ENCODE measurements around the gene JAK1.
"Not testable (repeated sequence)": the region's sequence is repeated elsewhere in the genome, so short reads cannot be mapped to it uniquely, and the experiment has no call there.

JAK1 gene

DNA sequence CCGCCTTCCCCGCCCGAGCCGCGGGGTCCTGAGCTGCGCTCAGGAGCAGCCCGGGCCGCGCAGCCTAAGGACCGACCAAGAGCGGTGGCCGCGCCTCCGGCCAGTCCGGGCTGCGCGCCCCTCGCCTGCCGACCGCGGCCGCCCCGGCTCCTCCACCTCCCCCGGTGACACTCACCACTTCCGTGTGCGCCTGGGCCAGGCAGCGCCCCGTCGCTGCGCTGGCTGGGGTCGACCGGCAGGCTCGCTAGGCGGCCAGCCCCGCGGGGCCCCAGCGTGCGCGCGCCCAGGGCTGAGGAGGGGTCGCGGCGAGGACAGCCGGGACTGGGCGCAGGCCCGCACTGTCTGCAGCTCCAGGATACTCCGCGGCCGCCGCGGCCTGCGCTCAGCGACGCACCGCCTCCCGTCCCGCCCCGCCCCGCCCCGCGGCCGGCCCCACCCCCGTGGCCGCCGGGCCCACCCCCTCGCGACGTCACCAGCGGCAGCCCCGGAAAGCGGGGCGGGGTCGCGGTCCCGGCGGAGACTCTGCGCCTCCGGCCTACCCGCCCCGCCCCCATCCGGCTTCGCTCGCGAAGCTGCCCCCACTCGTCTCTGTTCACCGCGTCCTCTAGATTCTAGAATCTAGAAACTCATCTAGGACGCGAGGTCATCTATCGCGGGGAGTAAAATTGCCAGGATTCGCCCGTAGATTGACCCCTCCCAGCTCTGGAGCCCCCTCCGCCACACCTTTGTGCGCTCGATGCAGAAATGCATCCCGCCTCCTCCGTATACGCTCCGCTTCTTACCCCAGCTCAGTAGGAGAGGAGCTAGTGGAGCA is at the start of gene JAK1:
Gene JAK1, minus strand, starts transcription at position 392 of the 814 bp plus-strand sequence. CDS start 80,285 bp downstream, outside the sequence.
- peak; percentile 89 for DNase-seq

DNA sequence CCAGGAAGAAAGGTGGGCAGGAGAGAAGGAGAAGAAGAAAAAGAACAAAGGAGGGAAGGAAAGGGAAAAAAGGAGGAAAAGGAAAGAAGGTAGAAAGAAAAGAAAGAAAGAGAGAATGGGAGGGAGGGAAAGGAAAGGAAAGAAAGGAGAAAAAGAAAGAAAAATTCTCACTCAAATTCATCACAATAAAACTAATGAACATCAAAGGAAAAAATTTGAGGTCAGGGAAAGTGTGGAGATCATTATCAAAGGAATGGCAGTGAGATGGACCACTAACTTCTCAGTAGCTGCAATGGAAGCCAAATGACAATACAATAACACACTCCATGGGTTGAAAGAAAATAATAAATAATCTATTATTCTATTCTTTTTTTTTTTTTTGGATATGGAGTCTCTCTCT is 48.0 kb upstream of the JAK1 start:
- DNase-seq = no peak

DNA sequence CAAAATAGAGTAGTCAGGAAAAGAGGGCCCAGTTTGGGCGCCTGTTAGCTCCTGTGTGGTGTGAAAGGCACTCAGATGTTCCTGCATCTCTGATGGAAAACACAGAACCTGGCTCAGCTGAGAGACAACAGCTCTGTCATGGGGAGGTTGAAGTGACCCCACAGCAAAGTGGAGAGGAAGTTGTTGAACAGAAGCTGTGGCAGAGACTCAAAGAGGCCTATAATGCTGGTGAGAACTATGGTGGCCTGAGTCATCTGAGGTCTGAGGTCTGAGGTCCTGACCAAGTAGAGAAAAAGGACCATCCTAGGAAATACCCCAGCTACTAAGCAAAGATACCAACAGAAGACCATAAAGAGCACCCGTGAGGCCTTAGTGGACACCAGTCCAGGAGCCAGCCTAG is 45.6 kb upstream of the JAK1 start:
- no peak for DNase-seq

DNA sequence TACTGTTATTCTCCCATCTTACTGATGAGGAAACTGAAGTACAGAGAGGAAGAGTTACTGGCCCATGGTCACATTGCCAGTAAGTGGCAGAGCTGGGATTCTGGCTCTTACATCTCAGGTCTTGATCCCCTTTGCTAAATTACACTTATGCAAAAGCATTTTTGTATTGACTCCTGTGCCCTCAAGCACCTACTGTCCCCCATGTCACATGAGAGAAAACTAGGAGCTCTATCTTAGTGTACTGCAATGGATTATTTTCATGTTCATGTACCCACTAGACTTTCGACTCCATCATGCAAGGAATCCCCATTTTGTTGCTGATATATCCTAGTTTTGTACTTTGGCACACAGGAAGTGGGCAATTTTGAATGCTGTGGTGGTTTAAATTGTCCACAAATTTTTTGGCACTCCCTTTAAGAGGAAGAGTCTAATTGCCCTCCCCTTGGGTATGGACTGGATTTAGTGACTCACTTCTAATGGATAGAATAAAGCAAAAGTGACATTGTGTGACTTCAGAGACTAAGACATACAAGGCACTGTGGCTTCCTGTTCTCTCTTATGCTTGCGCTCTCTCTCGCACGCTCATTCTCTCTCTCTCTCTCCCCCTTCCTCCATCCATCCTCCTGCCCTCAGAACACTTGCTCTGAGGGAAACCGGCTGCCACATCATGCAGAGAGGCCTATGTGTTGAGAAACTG is 43.5 kb upstream of the JAK1 start:
- no peak for DNase-seq

DNA sequence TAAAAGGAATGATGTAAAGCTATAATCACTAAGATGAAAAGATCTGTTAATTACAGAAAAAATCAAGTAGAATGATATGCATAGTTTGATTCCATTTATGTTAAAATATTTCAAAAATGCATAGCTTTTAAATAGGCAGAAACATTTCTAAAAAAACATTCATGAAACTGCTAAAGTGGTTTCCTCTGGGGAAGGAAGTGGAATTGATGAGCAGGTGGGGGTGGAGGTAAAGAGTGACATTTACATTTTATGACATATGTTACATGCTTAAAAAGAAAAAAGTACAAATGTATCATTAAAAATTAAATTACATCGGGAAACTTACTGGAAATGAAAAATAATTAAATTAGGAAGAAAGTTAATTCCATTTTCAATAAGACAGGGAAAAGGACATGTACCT is 42.8 kb upstream of the JAK1 start:
- DNase-seq = no peak

DNA sequence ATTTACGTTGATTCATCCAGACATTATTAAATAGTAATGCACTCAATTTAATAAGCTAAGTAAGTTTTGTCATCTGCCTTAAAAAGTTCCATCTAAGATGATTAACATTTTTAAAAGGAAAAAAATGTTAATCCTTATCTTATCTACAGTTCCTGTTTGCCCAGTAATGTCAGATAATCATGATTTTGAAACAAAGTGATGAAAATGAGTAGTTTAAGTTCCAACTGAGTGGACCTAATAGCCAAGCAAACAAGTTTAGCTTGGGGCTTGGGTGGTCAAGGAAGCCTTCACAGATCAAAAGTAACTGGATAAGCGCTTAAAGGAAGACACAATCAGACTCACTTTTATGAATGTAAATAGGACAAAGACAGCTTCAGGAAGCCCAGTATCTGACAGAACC is 40.5 kb upstream of the JAK1 start:
- DNase-seq = no peak

DNA sequence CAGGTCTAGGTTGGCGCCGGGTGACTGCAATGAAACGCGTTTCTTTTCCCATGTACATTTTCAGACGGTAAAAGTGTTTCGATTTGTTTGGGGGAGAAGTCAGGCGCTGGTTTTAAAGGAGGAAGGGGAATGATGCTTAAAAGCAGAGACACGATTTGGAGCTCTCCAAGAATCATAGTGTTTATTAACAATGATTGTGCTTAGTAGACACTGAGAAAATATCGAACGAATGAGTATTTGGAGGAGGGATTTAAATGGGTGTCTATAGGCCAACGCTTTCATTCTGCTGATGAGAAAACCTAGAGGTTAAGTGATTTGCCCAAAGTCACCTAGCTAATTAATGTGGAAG is 36.9 kb upstream of the JAK1 start:
- no peak for DNase-seq

DNA sequence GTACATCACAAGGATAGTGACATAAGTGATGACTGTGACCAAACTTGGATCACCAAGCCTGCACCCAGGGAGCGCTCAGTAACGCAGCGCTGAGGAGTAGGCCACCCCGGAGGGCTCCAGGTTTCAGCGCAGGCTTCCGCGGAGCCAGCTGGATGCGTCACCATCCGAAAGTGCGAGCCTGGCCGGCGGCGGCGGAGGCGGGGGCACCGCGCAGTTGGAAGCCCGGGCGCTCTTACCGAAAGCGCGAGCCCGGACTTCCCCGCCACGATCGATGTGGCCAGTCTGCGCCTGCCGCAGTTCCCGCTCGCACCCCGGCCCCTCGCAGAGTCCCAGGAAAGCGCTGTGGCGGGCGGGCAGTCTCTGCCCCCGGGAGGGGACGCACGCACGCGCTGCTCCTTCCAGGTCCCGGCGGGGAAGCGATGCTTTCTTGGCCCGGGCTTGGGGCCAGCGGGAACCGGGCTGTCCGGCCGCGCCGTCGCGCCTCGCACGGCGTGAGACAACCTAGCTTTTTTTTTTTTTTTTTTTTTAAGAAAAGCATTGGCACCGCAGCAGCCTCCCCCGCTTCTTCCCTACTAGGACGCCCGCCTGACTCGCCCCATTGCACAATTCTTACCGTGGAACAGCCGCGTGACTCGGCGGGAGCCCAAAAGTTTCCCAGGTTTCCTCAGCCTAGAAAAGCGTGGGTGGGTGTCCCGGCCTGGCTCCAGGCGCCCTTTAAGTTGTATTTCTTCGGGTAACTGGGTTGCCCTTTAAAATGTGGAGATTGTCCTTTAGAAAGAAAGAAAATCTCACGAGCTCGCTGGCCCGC is 36.4 kb upstream of the JAK1 start:
- DNase-seq = peak; percentile 77

DNA sequence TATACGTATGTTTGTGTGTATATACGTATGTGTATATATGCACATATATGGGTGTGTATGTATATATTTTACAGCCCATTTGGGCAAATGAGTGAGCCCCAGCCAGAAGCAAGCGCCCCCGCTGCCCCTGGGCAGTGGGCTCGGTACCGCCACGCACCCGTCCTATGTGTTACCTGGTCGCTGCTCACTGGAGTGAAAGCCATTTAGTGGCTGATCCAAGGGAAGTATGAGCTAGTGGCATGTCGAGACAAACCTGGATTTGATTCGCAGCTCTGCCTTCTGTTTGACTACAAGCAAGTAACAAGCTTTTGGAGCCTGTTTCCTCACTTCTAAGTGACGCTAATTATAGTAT is 35.8 kb upstream of the JAK1 start:
- DNase-seq = no peak

DNA sequence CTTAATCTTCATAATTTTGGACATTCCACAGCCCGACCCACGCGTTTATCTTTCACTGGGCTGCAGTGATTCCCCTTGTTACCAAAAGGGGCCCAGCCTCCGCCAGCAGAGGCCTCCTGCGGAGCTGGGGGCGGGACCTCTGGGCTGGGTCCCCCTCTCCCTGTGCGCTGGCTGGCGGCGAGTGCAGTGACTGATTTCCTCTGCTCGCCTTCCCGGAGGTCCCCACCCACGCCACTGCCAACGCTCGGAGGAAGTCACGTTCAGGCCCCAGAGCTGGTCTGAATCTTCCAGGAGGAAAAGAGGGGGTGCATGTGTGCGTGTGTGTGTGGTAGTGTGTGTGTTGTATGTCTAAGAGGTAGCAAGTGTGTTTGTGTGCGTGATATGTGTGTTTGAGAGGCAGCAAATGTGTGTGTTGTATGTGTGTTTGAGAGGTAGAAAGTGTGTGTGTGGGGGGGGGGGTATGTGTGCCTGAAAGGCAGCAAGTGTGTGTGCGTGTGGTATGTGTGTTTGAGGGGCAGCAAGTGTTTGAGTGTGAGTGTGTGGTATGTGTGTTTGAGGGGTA is 35.0 kb upstream of the JAK1 start:
- no peak for DNase-seq

DNA sequence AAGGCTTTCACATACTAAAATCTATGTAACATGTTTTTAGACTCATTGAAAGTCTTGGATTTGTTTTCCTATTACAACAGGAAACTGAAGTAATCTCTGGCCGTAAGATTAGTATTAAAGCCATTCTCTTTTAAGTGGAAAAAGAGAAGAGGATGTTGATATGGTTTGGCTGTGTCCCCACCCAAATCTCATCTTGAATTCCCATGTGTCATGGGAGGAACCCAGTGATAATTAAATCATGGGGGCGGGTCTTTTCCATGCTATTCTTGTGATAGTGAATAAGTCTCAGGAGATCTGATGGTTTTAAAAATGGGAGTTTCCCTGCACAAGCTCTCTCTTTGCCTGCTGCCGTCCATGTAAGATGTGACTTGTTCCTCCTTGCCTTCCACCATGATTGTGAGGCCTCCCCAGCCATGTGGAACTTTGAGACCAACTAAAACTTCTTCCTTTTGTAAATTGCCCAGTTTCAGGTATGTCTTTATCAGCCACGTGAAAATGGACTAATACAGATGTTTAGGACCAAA is 32.1 kb upstream of the JAK1 start:
- DNase-seq = not testable (repeated sequence)

DNA sequence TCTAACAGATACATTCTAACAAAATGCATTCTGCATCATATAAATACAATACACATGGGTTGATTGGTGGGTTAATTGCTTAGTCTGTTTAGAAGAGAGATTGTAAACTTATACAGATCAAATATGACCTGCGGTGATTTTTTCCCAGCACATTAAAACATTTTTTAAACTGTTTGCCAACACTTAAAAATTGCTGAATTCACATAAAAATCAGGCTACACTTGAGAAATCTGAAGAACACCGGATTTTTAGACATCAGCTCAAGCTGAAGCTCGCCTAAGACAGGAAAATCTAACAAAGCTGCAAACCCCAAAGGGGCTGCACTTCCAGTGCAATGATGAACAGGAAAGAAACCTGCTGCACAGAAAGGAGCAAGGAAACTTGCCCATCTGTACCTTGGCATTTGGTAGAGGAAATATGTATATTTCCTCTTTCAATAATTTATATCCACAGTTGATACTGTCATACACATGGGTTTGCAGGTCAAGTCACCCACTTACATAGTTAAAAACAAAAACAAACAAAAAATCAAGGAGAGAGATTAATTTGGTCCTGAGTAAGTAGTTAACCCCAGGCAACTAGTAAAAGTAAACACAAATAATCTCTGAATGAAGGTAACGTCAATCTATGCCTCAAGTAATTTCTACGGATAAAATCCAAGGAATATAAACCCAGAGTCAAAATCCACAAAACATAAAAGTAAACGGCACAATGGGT is 30.4 kb upstream of the JAK1 start:
- DNase-seq = no peak

DNA sequence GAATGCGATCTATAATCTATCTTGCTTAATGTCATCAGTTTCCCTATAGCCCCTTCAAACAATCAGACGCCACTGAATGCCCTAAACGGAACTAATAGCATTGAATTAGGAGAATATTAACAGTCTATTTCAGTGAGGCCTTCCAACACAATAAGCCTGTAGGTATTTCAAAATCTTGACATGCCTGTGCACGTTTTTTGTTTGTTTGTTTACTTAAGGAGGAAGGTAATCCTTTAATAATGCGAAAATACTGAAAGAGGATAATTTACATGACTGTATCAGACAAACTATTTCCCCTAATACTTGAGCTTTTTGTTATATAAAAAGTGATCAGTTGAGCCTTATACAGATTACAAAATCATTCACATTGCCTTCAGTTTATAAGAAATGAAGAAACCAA is 29.0 kb upstream of the JAK1 start:
- DNase-seq = no peak

DNA sequence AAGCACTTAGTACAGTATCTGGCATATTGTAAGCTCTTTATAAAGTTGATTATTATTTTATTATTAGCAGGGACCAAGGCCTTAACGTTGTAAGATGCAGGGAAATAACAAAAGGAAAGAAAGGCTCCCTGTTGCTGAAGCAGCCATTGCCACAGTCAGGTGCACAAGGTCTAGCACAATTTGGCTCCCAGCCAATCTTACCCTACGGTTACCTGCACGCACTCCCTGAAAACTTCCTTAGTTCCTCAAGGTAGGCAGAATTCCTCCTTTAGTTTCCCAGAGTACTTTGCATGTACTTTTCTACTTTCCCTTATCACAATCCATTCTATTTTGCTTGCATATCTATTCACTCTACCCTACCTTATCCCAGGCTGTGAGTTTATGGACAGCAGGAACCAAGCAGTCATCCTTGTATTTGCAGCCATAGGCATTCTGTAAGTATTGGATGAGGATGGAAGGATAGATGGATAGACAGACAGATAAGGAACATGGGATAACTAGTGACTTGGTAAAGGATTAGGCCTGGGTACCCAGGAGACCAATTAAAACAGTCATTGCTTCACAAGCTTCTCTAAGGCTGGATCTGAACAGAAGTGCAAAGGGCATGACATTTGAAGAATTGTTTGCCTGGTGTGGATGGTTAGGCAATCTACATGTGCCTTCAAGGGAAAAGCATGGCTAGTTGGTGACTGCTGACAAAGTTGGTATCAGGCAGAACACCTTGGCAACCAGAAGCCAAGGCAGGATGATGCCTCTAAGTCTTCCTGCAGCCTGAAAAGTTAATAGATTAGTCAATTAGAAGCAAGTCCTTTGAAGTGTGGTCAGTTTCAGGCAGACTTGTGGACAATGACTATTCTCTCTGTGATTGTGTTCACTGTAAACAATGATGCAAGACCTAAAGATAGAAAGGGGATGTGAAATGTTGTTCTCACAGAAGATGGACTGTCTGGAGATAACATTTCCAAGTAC is 20.8 kb upstream of the JAK1 start:
- peak; percentile 27 for DNase-seq

DNA sequence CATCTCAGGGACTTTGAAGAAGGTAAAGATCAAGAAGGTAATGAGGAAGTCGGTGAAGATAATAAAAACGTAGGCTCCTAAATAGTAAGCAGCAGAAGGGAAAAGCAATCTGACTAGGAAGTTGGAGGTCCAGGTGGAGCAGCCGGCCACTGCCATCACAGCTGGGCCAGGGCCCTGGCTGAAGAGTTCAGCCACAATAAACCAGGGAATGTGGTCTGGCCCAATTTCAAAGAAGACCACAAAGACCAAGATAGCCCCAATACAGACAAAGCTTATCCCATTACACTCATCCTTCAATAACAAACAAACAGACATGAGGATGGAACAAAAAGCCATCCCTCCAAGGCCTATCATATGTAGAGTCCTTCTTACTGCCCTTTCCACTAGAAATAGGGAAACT is 18.4 kb upstream of the JAK1 start:
- DNase-seq = no peak

DNA sequence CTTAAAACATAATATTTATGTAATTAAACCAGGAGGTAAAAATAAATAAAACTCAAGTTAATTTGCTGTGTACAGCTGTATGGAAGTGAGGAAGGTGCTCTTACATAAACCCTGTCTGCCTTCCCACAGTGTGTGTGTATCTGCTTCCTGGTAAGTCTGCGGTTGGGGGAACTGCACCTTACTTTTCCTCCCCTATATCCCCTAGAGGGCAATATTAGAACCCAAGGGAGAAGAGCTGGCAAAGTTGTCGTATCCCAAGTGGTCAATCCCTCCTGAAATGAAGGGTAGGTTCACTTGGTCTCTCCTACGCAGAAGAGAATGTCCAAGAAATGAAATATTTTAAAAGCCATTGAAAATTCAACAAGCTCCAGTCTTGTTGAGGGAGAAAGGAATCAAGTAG is 17.8 kb upstream of the JAK1 start:
- DNase-seq = no peak

DNA sequence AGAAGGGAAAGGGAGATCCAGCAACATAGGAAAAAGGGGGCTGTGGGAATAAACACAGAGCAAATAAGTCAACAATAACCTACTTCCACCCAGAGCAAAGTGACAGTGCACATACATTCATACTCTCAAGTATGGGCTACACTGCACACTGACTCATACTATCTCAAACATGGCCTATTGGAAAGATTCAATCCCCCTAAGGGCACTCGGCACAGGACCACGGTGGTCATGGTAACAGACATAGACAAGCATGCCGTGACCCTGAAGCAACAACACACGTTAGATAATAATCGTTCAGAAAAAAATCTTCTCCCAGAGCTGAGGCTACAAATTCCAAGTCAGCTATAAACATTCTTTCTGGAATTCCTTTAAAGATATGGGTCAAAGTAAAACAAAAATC is 16.8 kb upstream of the JAK1 start:
- no peak for DNase-seq

DNA sequence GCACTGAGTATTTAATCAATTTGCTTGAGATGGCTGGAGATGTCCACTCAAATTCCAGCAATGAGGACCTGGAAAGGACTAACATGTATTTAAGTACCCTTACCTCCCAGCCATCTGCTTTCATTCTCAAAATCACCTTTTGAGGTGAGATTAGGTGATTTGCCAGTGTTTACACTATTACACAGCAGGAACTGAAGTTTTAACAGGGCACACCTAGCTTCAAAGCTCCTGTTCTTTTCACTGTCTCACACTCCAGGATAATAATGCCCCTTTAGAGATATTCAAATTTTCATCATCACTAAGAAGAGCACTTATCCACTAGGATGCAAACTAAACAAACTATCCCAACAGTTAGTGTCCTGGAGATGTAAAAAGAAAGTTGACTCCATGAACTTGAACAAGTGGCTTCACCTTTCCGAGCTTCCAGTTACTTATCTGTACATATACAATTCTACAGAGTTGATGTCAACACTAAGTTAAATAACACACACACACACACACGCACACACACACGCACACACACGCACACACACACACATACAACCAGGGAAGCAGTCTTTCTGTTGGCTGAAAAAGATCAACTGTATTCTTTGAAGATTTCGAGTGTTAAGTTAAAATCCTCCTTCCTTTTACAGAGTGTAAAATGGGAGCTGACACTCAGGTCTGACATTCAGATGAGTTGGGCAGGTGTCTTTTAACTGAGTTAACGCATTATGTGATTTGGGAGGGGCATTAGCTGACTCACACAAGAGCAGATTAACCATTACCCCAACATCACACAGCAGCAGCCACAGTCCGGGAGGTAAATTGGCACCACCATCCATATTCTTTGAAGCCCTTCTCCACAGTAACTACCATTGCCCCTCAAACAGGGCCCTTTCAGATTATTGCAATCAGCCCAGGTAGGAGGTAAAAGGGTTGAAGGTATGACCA is 15.5 kb upstream of the JAK1 start:
- no peak for DNase-seq

DNA sequence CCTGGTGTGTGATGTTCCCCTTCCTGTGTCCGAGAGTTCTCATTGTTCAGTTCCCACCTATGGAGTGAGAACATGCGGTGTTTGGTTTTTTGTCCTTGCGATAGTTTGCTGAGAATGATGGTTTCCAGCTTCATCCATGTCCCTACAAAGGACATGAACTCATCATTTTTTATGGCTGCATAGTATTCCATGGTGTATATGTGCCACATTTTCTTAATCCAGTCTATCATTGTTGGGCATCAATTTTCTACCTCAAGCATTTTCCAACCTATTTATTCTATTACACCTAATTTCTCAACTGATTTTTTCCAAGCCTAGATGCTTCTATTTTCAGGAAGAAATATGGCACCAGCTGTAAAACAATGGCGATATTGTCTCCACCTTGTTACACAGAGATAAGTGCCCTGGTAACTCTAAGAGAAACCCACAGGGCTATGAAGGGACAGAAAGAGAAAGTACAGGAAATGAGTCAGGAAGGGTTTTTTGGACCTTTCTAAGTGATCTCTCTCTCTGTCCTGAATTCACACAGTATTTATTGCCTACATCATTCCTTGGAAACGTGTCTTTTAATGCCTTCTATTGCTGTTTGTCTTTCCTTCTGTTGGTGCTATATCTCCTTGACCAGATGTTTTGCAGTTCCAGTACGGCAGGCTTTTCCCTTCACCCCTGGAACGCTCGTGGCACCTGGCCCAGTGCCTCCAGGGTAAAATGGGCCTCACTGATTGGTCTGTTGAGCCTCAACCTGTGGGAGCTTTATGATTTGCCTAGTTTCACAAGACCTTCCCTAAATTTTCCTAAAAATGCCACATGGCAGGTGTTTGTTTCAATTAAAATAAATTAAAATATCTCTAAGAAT is 14.6 kb upstream of the JAK1 start:
- no peak for DNase-seq

Data from midbrain (tissue), 1 donor.